Sigmoid colon (tissue), 4 donors: ENCODE measurements around the gene LRP1B.

ENCODE experiments used
- CTCF ChIP-seq, 4 experiments: fragments of 450-650 bp in 3 of 4; fragments of 200-600 bp in 1 of 4; IDR thresholded peaks; one replicate each; pipeline ENCODE4 v1.5.1; 2016 to 2019; ENCODE audit warnings: antibody characterized with exemption in 4 of 4, mild to moderate bottlenecking in 3 of 4, moderate library complexity in 2 of 4
- EP300 ChIP-seq, 4 donors: sonication (generic); formaldehyde crosslinking; IDR thresholded peaks; one replicate each; pipeline ENCODE4 v1.6.1; 2017; ENCODE audit warnings: antibody characterized with exemption in 4 of 4
- POLR2A ChIP-seq, 2 donors: fragments of 450-650 bp; IDR thresholded peaks; one replicate each; pipeline ENCODE4 v1.6.1; 2016; ENCODE audit warnings: antibody characterized with exemption in 2 of 2, mild to moderate bottlenecking in 2 of 2, moderate library complexity in 2 of 2
- POLR2AphosphoS5 ChIP-seq, 4 donors: sonication (generic); formaldehyde crosslinking; IDR thresholded peaks; one replicate each; pipeline ENCODE4 v1.6.1; 2017; ENCODE audit warnings: antibody characterized with exemption in 4 of 4

- TF ChIP-seq POLR2A (IDR thresholded peaks at IDR 0.05) (no peak), CTCF (IDR thresholded peaks at IDR 0.05) (no peak), POLR2AphosphoS5 (IDR thresholded peaks at IDR 0.05) (no peak), EP300 (IDR thresholded peaks at IDR 0.05) (no peak)
Measured at GRCh38 chr2:141666191-141666590, 464.6 kb downstream of the LRP1B start.
